H1 (cell line): ENCODE measurements around the gene GNAL. TPM values are rescaled to one million over a fixed set of nuclear protein-coding genes. Genes with fewer than 3 reads are reported as not detected.

Experiments used
- BACH1 ChIP-seq: IDR thresholded peaks from 2 replicates; pipeline ENCODE4 v1.6.1; 2012; ENCODE audit warnings: low read length, improper control_type of control experiment
- SIRT6 ChIP-seq: IDR thresholded peaks from one replicate; pipeline ENCODE4 v1.7.1; 2012; ENCODE audit warnings: low read length, inconsistent platforms
- polyA plus RNA-seq, 7 experiments: library from polyadenylated mRNA; depleted of rRNA in 3 of 7; stranded (reverse) in 5 of 7; unstranded in 2 of 7; fragments of >200 nt in 5 of 7; fragments of 200-250 nt in 2 of 7; gene quantifications; 1 replicate in 5 of 7; 2 replicates in 1 of 7; 4 replicates in 1 of 7; pipeline versions ENCODE4 v1.2.1 to v1.2.3, GENCODE V29; 2011 to 2013; ENCODE audit warnings: missing spikeins in 2 of 7, mixed read lengths in 2 of 7
- total RNA-seq: library from RNA; stranded (reverse); fragmentation: NEBNext Ultra II Directional; extraction: Animal tissue kit (Norgen Biotek cat#: 25700); gene quantifications from 2 replicates; pipeline ENCODE4 v1.2.1, GENCODE V29; 2021
- TF ChIP-seq, protein P1 (sequence below): fragments of 300-600 bp; sonication (generic); IDR thresholded peaks from 2 replicates; pipeline ENCODE4 v1.7.1; 2012; ENCODE audit warnings: low read length, moderate library complexity, mild to moderate bottlenecking, inconsistent platforms; ENCODE audit not compliant: insufficient replicate concordance

Gene GNAL
- total and polyA plus RNA-seq, 2 of the 8 experiments (the other 6 are each of a cell fraction or from before 2014, with no cell fraction given) = 13.2 to 18.3 TPM

DNA sequence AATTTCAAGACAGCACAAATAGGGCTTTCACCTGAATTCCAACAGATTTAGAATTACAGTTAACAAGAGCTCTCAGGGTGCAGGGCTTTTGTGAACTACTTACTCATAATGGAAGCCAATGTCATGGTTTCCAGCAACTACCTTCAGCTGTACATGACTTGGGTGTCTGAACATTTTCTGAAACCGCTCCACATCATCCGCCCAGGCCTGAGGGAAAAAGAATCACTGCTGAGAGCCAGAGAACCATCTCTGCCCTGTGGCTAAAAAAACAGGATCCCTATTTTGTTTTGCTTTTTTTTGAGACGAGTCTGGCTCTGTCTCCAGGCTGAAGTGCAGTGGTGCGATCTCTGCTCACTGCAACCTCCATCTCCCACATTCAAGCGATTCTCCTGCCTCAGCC lies 200.2 kb downstream of the GNAL start (continued):
- TF ChIP-seq, protein P1, sequence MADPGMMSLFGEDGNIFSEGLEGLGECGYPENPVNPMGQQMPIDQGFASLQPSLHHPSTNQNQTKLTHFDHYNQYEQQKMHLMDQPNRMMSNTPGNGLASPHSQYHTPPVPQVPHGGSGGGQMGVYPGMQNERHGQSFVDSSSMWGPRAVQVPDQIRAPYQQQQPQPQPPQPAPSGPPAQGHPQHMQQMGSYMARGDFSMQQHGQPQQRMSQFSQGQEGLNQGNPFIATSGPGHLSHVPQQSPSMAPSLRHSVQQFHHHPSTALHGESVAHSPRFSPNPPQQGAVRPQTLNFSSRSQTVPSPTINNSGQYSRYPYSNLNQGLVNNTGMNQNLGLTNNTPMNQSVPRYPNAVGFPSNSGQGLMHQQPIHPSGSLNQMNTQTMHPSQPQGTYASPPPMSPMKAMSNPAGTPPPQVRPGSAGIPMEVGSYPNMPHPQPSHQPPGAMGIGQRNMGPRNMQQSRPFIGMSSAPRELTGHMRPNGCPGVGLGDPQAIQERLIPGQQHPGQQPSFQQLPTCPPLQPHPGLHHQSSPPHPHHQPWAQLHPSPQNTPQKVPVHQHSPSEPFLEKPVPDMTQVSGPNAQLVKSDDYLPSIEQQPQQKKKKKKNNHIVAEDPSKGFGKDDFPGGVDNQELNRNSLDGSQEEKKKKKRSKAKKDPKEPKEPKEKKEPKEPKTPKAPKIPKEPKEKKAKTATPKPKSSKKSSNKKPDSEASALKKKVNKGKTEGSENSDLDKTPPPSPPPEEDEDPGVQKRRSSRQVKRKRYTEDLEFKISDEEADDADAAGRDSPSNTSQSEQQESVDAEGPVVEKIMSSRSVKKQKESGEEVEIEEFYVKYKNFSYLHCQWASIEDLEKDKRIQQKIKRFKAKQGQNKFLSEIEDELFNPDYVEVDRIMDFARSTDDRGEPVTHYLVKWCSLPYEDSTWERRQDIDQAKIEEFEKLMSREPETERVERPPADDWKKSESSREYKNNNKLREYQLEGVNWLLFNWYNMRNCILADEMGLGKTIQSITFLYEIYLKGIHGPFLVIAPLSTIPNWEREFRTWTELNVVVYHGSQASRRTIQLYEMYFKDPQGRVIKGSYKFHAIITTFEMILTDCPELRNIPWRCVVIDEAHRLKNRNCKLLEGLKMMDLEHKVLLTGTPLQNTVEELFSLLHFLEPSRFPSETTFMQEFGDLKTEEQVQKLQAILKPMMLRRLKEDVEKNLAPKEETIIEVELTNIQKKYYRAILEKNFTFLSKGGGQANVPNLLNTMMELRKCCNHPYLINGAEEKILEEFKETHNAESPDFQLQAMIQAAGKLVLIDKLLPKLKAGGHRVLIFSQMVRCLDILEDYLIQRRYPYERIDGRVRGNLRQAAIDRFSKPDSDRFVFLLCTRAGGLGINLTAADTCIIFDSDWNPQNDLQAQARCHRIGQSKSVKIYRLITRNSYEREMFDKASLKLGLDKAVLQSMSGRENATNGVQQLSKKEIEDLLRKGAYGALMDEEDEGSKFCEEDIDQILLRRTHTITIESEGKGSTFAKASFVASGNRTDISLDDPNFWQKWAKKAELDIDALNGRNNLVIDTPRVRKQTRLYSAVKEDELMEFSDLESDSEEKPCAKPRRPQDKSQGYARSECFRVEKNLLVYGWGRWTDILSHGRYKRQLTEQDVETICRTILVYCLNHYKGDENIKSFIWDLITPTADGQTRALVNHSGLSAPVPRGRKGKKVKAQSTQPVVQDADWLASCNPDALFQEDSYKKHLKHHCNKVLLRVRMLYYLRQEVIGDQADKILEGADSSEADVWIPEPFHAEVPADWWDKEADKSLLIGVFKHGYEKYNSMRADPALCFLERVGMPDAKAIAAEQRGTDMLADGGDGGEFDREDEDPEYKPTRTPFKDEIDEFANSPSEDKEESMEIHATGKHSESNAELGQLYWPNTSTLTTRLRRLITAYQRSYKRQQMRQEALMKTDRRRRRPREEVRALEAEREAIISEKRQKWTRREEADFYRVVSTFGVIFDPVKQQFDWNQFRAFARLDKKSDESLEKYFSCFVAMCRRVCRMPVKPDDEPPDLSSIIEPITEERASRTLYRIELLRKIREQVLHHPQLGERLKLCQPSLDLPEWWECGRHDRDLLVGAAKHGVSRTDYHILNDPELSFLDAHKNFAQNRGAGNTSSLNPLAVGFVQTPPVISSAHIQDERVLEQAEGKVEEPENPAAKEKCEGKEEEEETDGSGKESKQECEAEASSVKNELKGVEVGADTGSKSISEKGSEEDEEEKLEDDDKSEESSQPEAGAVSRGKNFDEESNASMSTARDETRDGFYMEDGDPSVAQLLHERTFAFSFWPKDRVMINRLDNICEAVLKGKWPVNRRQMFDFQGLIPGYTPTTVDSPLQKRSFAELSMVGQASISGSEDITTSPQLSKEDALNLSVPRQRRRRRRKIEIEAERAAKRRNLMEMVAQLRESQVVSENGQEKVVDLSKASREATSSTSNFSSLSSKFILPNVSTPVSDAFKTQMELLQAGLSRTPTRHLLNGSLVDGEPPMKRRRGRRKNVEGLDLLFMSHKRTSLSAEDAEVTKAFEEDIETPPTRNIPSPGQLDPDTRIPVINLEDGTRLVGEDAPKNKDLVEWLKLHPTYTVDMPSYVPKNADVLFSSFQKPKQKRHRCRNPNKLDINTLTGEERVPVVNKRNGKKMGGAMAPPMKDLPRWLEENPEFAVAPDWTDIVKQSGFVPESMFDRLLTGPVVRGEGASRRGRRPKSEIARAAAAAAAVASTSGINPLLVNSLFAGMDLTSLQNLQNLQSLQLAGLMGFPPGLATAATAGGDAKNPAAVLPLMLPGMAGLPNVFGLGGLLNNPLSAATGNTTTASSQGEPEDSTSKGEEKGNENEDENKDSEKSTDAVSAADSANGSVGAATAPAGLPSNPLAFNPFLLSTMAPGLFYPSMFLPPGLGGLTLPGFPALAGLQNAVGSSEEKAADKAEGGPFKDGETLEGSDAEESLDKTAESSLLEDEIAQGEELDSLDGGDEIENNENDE = no peak
- TF ChIP-seq BACH1 = no peak
- no peak for TF ChIP-seq SIRT6
